HepG2 (cell line): ENCODE results near the gene PANK3. TPM values are rescaled to one million over a fixed set of nuclear protein-coding genes. Genes with fewer than 3 reads are reported as not detected.
A peak's percentile ranks its signal among the peaks of the same experiment; 100 is the strongest.

ENCODE experiments used
- EEA1 ChIP-seq: sonication (generic); formaldehyde crosslinking; IDR thresholded peaks from 2 replicates; pipeline ENCODE4 v1.5.1; 2020; ENCODE audit warnings: mild to moderate bottlenecking, missing genetic modification reagents, borderline replicate concordance
- FOXM1 ChIP-seq: sonication (generic); formaldehyde crosslinking; IDR thresholded peaks from 2 replicates; pipeline ENCODE4 v1.5.0; 2020; ENCODE audit warnings: missing genetic modification reagents
- NONO ChIP-seq, 2 experiments: fragments of 450-650 bp in 1 of 2; sonication (generic) in 1 of 2; formaldehyde crosslinking in 1 of 2; IDR thresholded peaks in 1 of 2; conservative IDR thresholded peaks in 1 of 2; 2 replicates each; pipeline versions ENCODE4 v1.6.1 to v1.8.0; 2017 to 2022; ENCODE audit warnings: mild to moderate bottlenecking in 1 of 2, missing genetic modification reagents in 1 of 2, moderate library complexity in 1 of 2
- POGK ChIP-seq: sonication (generic); formaldehyde crosslinking; conservative IDR thresholded peaks from 2 replicates; pipeline ENCODE4 v1.8.0; 2022; ENCODE audit warnings: mild to moderate bottlenecking, moderate library complexity, missing genetic modification reagents
- RNF219 ChIP-seq: sonication (generic); formaldehyde crosslinking; IDR thresholded peaks from 2 replicates; pipeline ENCODE4 v1.5.0; 2020; ENCODE audit warnings: mild to moderate bottlenecking, missing genetic modification reagents
- TRIM24 ChIP-seq: sonication (generic); formaldehyde crosslinking; IDR thresholded peaks from 2 replicates; pipeline ENCODE4 v1.8.0; 2022; ENCODE audit warnings: mild to moderate bottlenecking, missing genetic modification reagents
- ZNF230 ChIP-seq: sonication (generic); formaldehyde crosslinking; IDR thresholded peaks from 2 replicates; pipeline ENCODE4 v1.4.0; 2020; ENCODE audit warnings: mild to moderate bottlenecking, missing genetic modification reagents
- ZNF407 ChIP-seq: sonication (generic); formaldehyde crosslinking; IDR thresholded peaks from one replicate; pipeline ENCODE4 v1.5.1; 2020; ENCODE audit warnings: mild to moderate bottlenecking, missing genetic modification reagents; ENCODE audit errors: not compliant biosample characterization
- ZNF609 ChIP-seq: sonication (generic); formaldehyde crosslinking; IDR thresholded peaks from 2 replicates; pipeline ENCODE4 v1.4.0; 2020; ENCODE audit warnings: mild to moderate bottlenecking, missing genetic modification reagents, borderline replicate concordance
- polyA plus RNA-seq, 8 experiments: library from polyadenylated mRNA; depleted of rRNA in 3 of 8; stranded (reverse) in 7 of 8; unstranded in 1 of 8; fragments of >200 nt; fragmentation: Illumina TruSeq in 4 of 8; extraction: Trizol in 4 of 8; gene quantifications; 2 replicates each; pipeline versions ENCODE4 v1.2.1 to v1.2.3, GENCODE V29; 2011 to 2016; ENCODE audit warnings: low read depth in 4 of 8, missing spikeins in 1 of 8, mixed read lengths in 1 of 8; ENCODE audit not compliant: insufficient read depth in 1 of 8
- total RNA-seq, 5 experiments: library from RNA; depleted of rRNA; stranded (reverse); fragments of >200 nt; fragmentation: Illumina TruSeq; extraction: Trizol; gene quantifications; 2 replicates each; pipeline ENCODE4 v1.2.3, GENCODE V29; 2016; ENCODE audit warnings: low read depth in 1 of 5

PANK3 gene
- total and polyA plus RNA-seq, 2 of the 13 experiments (the other 11 are each of a cell fraction or from before 2014, with no cell fraction given), result 26.9 to 69.5 TPM

GRCh38 chr5:168579488-168580226 lies 489 bp upstream of the PANK3 start (continued):
- no peak for TF ChIP-seq EEA1 (CRISPR knock-in tag)
- TF ChIP-seq FOXM1 (CRISPR knock-in tag), result no peak
- TF ChIP-seq NONO (IDR thresholded peaks at IDR 0.05), result no peak
- peak; percentile 83; the same call in 1 of the 2 replicates for TF ChIP-seq NONO (CRISPR knock-in tag; conservative IDR thresholded peaks at IDR 0.05)
- TF ChIP-seq POGK (CRISPR knock-in tag), result peak; percentile 70; the same call in 1 of the 2 replicates
- no peak for TF ChIP-seq ZNF407 (CRISPR knock-in tag)
- 0 out of 2 replicates have a peak, but pooled peaks have one; percentile 1 for TF ChIP-seq RNF219 (CRISPR knock-in tag)
- peak; percentile 64; the same call in 1 of the 2 replicates for TF ChIP-seq ZNF230 (CRISPR knock-in tag)
- TF ChIP-seq TRIM24 (CRISPR knock-in tag), result no peak
- TF ChIP-seq ZNF609 (CRISPR knock-in tag), result peak; percentile 65; the same call in 1 of the 2 replicates
